Kidney (tissue), 14 donors: ENCODE results near the gene MKRN2. TPM values are rescaled to one million over a fixed set of nuclear protein-coding genes. Genes with fewer than 3 reads are reported as not detected.

ENCODE experiments used
- DNase-seq, 5 donors: peaks; one replicate each; pipeline ENCODE4 v3.0.0-alpha.2; 2013 to 2020
- FAIRE-seq: peaks from 2 replicates; lab custom pipeline; 2012; peaks lifted over from hg19 to GRCh38; lab: Jason Lieb, UNC
- H3K27ac ChIP-seq, 2 donors: one replicate each; pipeline ENCODE4 v1.7.0; 2013; ENCODE audit warnings: low read depth in 2 of 2, low read length in 2 of 2, inconsistent platforms in 1 of 2
- H3K27me3 ChIP-seq: one replicate; pipeline ENCODE4 v1.7.1; 2013; ENCODE audit warnings: low read length, inconsistent platforms; ENCODE audit not compliant: control insufficient read depth, insufficient read depth
- H3K36me3 ChIP-seq, 3 donors: one replicate each; pipeline versions ENCODE4 v1.7.0 to v1.7.1; 2013; ENCODE audit warnings: low read length in 3 of 3, control low read depth in 1 of 3, inconsistent platforms in 1 of 3; ENCODE audit not compliant: insufficient read depth in 3 of 3, control insufficient read depth in 2 of 3
- H3K4me1 ChIP-seq, 3 donors: one replicate each; pipeline versions ENCODE4 v1.7.0 to v1.7.1; 2013; ENCODE audit warnings: low read length in 3 of 3, inconsistent platforms in 1 of 3, low read depth in 1 of 3; ENCODE audit not compliant: control insufficient read depth in 2 of 3, insufficient read depth in 2 of 3
- H3K4me3 ChIP-seq, 3 donors: one replicate each; pipeline versions ENCODE4 v1.7.0 to v1.8.1; 2013; ENCODE audit warnings: low read length in 3 of 3, control low read depth in 1 of 3, inconsistent platforms in 1 of 3
- H3K9ac ChIP-seq, 3 donors: one replicate each; pipeline versions ENCODE4 v1.7.0 to v1.7.1; 2013; ENCODE audit warnings: low read length in 3 of 3, control low read depth in 1 of 3, inconsistent platforms in 1 of 3
- H3K9me3 ChIP-seq, 3 donors: one replicate each; pipeline versions ENCODE4 v1.7.0 to v1.7.1; 2013; ENCODE audit warnings: low read length in 3 of 3, control low read depth in 1 of 3, inconsistent platforms in 1 of 3; ENCODE audit not compliant: control insufficient read depth in 2 of 3, insufficient read depth in 1 of 3
- intact Hi-C: fragments of 100-400 bp; cut with DNase I; formaldehyde crosslinking; loops from one replicate; pipeline ENCODE4 v1.11.1; 2022
- polyA plus RNA-seq: library from polyadenylated mRNA; stranded (reverse); fragments of 350-450 nt; fragmentation: Illumina TruSeq; extraction: RNeasy Lipid Tissue Mini Kit (QIAGEN cat#74804); gene quantifications from one replicate; pipeline ENCODE4 v1.2.3, GENCODE V29; 2014; ENCODE audit warnings: low read depth, low replicate concordance; ENCODE audit not compliant: insufficient read depth
- total RNA-seq: library from RNA; stranded (reverse); fragmentation: NEBNext Ultra II Directional; extraction: Animal tissue kit (Norgen Biotek cat#: 25700); gene quantifications from one replicate; pipeline ENCODE4 v1.2.1, GENCODE V29; 2021
- TF ChIP-seq, protein P1 (sequence below): IDR thresholded peaks from 3 replicates; pipeline ENCODE4 v1.5.1; 2012; ENCODE audit warnings: mild to moderate bottlenecking, moderate library complexity, borderline replicate concordance; ENCODE audit not compliant: insufficient read depth; ENCODE audit errors: extremely low read depth
- donor health status: control.
- donor health status: control.
- donor health status: control.
- donor health status: control.
- donor health status: control.
- donor health status: DM: yes; HTN: yes; CAD: no.
- donor health status: Normal renal cell carcinoma (clear cell type).

MKRN2 gene
- total and polyA plus RNA-seq, 2 donors from 2014 or later, result 15.9 to 27.0 TPM

DNA sequence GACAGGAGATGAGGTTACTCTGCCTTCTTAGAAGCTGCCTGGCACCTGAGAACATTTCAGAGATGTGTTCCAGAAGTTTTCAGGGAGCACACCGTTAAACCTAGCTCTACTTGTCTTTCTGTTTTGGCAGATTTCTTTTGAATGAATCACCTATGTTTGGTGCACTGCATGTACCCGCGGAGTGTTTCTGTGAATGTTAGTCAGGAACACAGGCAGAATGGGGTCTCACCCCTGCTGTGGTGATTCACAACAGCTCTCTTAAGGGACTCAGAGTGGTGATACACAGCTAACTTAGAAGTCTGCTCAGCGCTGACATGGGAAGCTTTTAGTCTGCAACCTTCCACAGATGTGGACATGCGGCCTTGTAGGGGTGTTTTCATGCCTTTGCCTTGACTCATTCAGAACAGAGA is 48.6 kb upstream of the MKRN2 start:
- FAIRE-seq, result no peak
- no peak overlapping the region for H3K9ac ChIP-seq
- H3K36me3 ChIP-seq, result peaks cover 0 to 18% (median 14%) of the 10 kb centered on the region in 3 donors

DNA sequence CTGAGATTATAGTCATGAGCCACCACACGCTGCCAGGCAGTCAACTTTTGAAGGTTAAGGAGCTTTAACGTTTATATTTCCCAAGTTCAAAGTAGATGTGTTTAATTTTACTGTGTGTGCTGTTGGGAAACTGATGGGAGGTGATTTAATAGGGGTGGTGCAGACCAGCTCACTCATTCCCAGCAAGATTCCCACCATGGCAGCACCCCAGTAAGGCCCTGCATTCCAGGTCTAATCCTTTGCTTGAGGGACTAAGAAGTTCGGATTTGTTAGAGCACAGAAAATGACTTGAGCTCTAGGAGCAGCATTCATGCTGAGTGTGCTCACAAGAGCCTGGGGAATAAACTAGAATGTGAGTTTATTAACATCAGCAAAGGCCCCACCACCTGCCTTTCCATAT is 47.4 kb upstream of the MKRN2 start:
- H3K36me3 ChIP-seq, result peaks cover 0 to 10% (median 8%) of the 10 kb centered on the region in 3 donors
- intact Hi-C loops, result no loop called here
- H3K9ac ChIP-seq, result no peak overlapping the region
- TF ChIP-seq, protein P1, sequence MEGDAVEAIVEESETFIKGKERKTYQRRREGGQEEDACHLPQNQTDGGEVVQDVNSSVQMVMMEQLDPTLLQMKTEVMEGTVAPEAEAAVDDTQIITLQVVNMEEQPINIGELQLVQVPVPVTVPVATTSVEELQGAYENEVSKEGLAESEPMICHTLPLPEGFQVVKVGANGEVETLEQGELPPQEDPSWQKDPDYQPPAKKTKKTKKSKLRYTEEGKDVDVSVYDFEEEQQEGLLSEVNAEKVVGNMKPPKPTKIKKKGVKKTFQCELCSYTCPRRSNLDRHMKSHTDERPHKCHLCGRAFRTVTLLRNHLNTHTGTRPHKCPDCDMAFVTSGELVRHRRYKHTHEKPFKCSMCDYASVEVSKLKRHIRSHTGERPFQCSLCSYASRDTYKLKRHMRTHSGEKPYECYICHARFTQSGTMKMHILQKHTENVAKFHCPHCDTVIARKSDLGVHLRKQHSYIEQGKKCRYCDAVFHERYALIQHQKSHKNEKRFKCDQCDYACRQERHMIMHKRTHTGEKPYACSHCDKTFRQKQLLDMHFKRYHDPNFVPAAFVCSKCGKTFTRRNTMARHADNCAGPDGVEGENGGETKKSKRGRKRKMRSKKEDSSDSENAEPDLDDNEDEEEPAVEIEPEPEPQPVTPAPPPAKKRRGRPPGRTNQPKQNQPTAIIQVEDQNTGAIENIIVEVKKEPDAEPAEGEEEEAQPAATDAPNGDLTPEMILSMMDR, result no peak
- FAIRE-seq, result no peak
- H3K9me3 ChIP-seq, result no peaks in the 10 kb centered on the region
- no peaks in the 10 kb centered on the region for H3K27me3 ChIP-seq
- no peaks in the 10 kb centered on the region for H3K4me1 ChIP-seq
- H3K4me3 ChIP-seq, result no peak overlapping the region
- H3K27ac ChIP-seq, result no peak overlapping the region
- DNase-seq, result no peak

More for the DNA sequence above, 48.6 kb upstream of the MKRN2 start:
- H3K4me3 ChIP-seq, result no peak overlapping the region
- H3K4me1 ChIP-seq, result no peaks in the 10 kb centered on the region
- H3K27me3 ChIP-seq, result no peaks in the 10 kb centered on the region
- H3K9me3 ChIP-seq, result no peaks in the 10 kb centered on the region
- intact Hi-C loops, result no loop called here
- H3K27ac ChIP-seq, result no peak overlapping the region
- DNase-seq, result peak in 1 of 5 donors; percentile 73
- TF ChIP-seq, protein P1, result no peak

DNA sequence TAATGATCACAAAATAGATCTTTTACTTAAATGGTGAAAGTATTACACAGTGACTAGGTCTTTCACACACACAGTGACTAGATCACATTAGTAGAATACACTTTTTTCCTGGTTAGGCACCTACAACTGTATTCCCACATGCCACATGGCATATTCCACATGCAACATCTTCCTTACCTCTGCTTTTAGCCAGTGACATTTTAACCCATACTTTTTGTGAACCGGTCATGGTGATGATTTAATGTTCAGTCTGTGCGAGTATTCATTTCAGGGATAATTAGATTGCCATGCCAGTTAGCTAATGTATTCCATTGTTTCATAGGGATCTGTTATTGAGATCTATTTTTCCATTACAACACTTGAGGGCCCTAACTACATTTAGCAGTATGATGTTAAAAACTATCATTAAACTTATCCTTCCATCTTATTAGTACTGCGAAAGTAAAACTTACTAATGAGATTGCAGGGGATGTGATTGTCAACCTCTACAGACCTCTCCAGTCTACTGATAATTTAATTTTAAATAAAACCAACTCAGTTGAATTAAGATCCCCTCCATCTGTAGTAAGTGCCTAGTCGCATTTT is 44.3 kb upstream of the MKRN2 start:
- no peaks in the 10 kb centered on the region for H3K4me1 ChIP-seq
- peaks cover 0 to 9% (median 5%) of the 10 kb centered on the region in 3 donors for H3K36me3 ChIP-seq
- TF ChIP-seq, protein P1, result no peak
- intact Hi-C loops, result no loop called here
- H3K27ac ChIP-seq, result no peak overlapping the region
- H3K9me3 ChIP-seq, result no peaks in the 10 kb centered on the region
- FAIRE-seq, result no peak
- DNase-seq, result no peak
- H3K9ac ChIP-seq, result no peak overlapping the region
- no peak overlapping the region for H3K4me3 ChIP-seq
- no peaks in the 10 kb centered on the region for H3K27me3 ChIP-seq
